Measurements from ENCODE around the gene MINAR1.
"Not testable (repeated sequence)": the region's sequence is repeated elsewhere in the genome, so short reads cannot be mapped to it uniquely, and the experiment has no call there.

MINAR1 gene

DNA sequence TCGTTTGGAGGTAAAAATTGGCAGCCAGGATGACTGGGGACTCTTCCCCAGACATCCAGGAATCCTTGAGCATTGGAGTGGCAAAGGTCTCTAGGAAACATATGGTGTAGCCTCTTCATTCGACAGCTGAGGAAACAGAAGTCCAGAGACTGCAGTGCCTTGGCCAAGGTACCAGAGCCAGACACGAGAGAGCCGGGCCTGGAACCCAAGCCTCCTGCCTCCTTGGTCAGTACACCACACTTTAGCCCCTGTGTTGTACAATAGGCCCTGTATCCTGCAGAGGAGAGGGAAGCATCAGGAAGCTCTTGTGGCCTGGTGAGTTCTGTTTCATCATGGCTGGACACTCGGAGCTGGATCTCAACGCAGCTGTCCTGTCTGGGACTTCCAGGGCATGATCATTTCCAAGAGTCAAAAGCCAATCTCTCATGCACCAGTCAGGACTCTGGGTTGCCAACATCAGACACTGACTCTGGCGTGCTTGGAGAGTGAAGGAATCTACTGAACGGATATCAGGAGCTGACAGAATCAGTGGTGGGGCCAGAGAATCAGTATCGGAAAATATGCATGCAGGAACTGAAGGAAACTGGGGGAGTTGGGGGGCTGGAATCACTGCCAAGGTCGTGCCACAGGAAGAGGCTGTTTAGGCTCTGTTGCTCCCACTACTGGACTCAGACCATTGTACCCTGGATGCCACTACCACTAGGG is 6.4 kb upstream of the MINAR1 start:
- H3K9me3 ChIP-seq (ENCODE audit: severe bottlenecking) = no peaks in the 10 kb centered on the region
- no peak overlapping the region for H3K4me3 ChIP-seq (ENCODE audit: low read depth, low read length)
- H3K27me3 ChIP-seq (ENCODE audit: insufficient read depth, low read depth, severe bottlenecking) = no peaks in the 10 kb centered on the region
- DNase-seq = no peak
- H3K27ac ChIP-seq = no peak overlapping the region
- TF ChIP-seq, protein P1, sequence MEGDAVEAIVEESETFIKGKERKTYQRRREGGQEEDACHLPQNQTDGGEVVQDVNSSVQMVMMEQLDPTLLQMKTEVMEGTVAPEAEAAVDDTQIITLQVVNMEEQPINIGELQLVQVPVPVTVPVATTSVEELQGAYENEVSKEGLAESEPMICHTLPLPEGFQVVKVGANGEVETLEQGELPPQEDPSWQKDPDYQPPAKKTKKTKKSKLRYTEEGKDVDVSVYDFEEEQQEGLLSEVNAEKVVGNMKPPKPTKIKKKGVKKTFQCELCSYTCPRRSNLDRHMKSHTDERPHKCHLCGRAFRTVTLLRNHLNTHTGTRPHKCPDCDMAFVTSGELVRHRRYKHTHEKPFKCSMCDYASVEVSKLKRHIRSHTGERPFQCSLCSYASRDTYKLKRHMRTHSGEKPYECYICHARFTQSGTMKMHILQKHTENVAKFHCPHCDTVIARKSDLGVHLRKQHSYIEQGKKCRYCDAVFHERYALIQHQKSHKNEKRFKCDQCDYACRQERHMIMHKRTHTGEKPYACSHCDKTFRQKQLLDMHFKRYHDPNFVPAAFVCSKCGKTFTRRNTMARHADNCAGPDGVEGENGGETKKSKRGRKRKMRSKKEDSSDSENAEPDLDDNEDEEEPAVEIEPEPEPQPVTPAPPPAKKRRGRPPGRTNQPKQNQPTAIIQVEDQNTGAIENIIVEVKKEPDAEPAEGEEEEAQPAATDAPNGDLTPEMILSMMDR (IDR thresholded peaks at IDR 0.05; ENCODE audit: low read depth, low read length) = no peak
- H3K36me3 ChIP-seq = no peaks in the 10 kb centered on the region

DNA sequence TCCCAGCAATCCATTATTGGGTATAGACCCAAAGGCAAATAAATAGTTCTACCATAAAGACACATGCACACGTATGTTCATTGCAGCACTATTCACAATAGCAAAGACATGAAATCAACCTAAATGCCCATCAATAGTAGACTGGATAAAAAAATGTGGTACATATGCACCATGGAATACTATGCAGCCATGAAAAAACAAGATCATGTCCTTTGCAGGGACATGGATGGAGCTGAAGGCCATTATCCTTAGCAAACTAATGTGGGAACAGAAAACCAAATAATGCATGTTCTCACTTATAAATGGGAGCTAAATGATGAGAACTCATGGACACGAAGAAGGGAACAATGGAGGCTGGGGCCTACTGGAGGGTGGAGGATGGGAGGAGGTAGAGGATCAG is 5.2 kb upstream of the MINAR1 start:
- not testable (repeated sequence) for H3K4me3 ChIP-seq (ENCODE audit: low read depth, low read length); H3K27ac ChIP-seq; DNase-seq; H3K9me3 ChIP-seq (ENCODE audit: severe bottlenecking); H3K36me3 ChIP-seq; H3K27me3 ChIP-seq (ENCODE audit: insufficient read depth, low read depth, severe bottlenecking)

DNA sequence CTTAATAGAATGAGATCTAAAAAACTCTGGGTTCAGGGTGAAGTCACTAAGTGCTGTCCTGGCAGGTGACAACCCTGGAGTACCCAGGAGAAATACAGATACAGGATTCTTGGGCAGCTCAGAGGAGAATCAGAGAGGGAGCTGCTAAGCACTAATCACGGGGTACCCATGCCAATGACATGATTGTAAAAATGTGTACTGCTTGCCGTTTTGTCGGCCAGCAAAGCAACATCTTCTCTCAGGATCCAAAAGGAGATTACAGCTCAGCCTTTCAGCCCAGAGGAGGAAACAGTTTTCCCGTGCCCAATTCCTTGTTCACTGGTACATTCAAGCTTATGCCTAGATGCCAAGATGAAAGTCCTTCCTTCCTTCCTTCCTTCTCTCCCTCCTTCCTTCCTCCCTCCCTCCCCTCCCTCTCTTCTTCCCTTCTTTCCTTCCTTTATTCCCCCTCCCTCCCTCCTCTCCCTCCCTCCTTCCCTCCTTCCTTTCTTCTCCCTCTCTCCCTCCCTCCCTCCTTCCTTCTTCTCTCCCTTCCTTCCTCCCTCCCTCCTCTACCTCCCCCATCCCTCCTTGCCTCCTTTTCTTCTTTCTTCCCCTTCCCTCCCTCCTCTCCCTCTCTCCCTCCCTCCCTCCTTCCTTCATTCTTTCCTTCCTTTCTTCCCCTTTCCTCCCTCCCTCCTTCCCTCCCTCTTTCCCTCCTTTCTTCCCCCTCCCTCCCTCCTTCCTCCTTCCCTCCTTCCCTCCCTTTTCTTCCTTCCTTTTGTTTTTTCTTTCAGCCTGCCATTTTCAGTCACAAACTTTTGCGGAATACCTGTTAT is 4.1 kb upstream of the MINAR1 start:
- Histone ChIP-seq H3K36me3 (no peaks in the 10 kb centered on the region), H3K27me3 (ENCODE audit: insufficient read depth, low read depth, severe bottlenecking) (peaks cover 5% of the 10 kb centered on the region), H3K27ac (no peak overlapping the region), H3K9me3 (ENCODE audit: severe bottlenecking) (no peaks in the 10 kb centered on the region), H3K4me3 (ENCODE audit: low read depth, low read length) (no peak overlapping the region)
- TF ChIP-seq, protein P1 (IDR thresholded peaks at IDR 0.05; ENCODE audit: low read depth, low read length) = no peak
- DNase-seq = no peak

DNA sequence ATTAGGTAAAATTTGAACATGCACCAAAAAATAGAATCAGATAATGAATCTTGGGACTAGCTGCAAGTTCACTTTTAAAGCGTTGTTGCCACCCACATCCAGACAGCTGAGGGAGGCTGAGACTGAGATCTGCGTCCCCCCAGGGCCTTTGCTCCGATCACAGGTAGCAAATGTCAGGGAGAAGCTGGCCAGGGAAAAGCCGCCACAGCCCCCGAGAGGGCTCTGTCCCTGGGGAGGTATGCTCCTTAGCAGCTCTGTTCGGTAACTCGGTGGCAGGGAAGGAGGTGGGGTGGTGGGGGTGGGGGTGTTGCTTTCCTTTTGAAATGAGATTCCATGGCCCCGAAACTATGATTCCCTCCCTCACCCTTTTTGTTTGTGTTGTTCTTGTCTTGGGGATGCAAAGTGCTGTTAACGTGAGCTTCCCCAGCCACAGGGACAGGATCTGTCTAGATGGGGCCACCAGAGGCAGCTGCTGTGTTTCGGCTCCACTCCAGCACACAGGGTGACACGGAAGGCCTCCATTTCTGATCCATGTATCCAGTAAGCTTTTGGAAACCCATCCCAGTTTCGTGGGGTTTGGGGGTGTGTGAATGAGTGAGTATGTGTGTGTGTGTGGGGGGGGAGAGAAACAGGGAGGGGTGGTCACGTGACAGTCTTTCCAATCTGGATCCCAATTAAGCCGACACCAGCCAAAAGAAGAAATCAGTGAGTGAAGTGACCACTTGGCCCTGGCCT is 1.1 kb upstream of the MINAR1 start:
- no peak overlapping the region for H3K27ac ChIP-seq
- no peak for DNase-seq
- H3K4me3 ChIP-seq (ENCODE audit: low read depth, low read length) = peak overlapping the region; percentile 43
- H3K36me3 ChIP-seq = no peaks in the 10 kb centered on the region
- H3K27me3 ChIP-seq (ENCODE audit: insufficient read depth, low read depth, severe bottlenecking) = peaks cover 7% of the 10 kb centered on the region
- TF ChIP-seq, protein P1 (IDR thresholded peaks at IDR 0.05; ENCODE audit: low read depth, low read length) = no peak
- H3K9me3 ChIP-seq (ENCODE audit: severe bottlenecking) = no peaks in the 10 kb centered on the region

DNA sequence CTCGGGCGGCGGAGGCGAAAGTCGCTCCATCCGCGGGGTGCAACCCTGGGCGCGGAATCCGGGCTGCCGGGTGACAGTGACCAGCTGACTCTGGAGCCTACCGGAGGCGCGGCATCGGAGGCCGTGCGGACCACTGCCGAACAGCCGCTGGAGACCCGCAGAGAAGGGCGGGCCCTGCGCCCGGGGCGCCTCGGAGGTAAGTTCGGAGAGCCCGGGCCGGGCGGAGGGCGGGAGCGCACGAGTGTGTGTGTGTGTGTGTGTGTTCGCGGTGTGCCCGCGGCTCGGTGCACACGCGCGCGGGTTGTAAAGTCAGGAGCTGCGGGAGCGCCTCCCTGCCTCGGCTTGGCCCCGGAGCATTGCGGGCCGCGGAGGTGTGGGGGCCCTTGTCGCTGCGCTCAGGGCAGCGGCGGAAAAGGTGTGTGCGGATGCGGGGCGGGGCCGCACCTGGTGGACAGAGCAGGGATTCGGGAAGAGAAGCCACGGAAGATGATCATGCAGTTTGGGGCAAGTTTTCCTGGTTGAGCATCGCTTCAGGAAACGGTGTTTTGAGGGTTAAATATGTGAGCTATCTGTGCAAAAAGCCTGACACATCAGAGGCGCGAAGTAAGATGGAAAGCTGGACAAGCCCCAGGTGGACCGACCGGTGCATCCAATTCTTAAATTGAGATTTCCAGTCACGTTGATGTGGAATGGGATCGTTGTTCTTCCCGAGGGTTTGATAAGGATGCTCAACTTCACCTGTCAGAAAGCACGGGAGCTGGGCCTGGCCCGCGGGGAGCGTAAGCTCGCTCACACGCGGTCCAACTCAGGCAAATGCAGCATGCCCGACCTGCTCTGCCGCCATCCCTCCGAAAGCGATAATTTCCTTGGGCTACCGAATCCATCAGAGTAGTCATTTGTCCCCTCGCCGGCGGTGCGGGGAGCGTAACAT is 474 bp downstream of the MINAR1 start:
- H3K27ac ChIP-seq = no peak overlapping the region
- H3K27me3 ChIP-seq (ENCODE audit: insufficient read depth, low read depth, severe bottlenecking) = peaks cover 7% of the 10 kb centered on the region
- peak overlapping the region; percentile 43 for H3K4me3 ChIP-seq (ENCODE audit: low read depth, low read length)
- H3K36me3 ChIP-seq = no peaks in the 10 kb centered on the region
- DNase-seq = no peak
- no peaks in the 10 kb centered on the region for H3K9me3 ChIP-seq (ENCODE audit: severe bottlenecking)
- TF ChIP-seq, protein P1 (IDR thresholded peaks at IDR 0.05; ENCODE audit: low read depth, low read length) = no peak
